Ammon's horn (tissue), 1 donor: ENCODE results near the gene BARX1.
"Not testable (repeated sequence)": the region's sequence is repeated elsewhere in the genome, so short reads cannot be mapped to it uniquely, and the experiment has no call there.

Experiments used
- DNase-seq: peaks from one replicate; pipeline ENCODE4 v3.0.0-alpha.2; 2016; ENCODE audit warnings: low spot score

BARX1 gene

GRCh38 chr9:93965830-93966577 lies 10.8 kb upstream of the BARX1 start:
- no peak for DNase-seq

GRCh38 chr9:93964685-93965084 lies 9.5 kb upstream of the BARX1 start:
- no peak for DNase-seq

GRCh38 chr9:93963969-93964368 lies 8.8 kb upstream of the BARX1 start:
- DNase-seq = no peak

- DNase-seq = not testable (repeated sequence)
Observed at GRCh38 chr9:93963489-93963888, 8.3 kb upstream of the BARX1 start.

- DNase-seq = peak; percentile 91
Observed at GRCh38 chr9:93962561-93963440, 7.6 kb upstream of the BARX1 start.

- DNase-seq = no peak
Observed at GRCh38 chr9:93962017-93962416, 6.9 kb upstream of the BARX1 start.

GRCh38 chr9:93960971-93961841 lies 6.1 kb upstream of the BARX1 start:
- DNase-seq = no peak

- DNase-seq = no peak
Observed at GRCh38 chr9:93960221-93960970, 5.2 kb upstream of the BARX1 start.

GRCh38 chr9:93959739-93960154 lies 4.6 kb upstream of the BARX1 start:
- no peak for DNase-seq

- no peak for DNase-seq
Observed at GRCh38 chr9:93958819-93959682, 3.9 kb upstream of the BARX1 start.

- DNase-seq = no peak
Observed at GRCh38 chr9:93958121-93958818, 3.1 kb upstream of the BARX1 start.

- no peak for DNase-seq
Observed at GRCh38 chr9:93955981-93956784, 1.0 kb upstream of the BARX1 start.

GRCh38 chr9:93954434-93955061 lies 607 bp downstream of the BARX1 start:
- DNase-seq = no peak

- no peak for DNase-seq
Observed at GRCh38 chr9:93953496-93954433, 1.4 kb downstream of the BARX1 start.

- DNase-seq = no peak
Observed at GRCh38 chr9:93952784-93953495, 2.2 kb downstream of the BARX1 start.

- DNase-seq = no peak
Observed at GRCh38 chr9:93952119-93952783, 2.9 kb downstream of the BARX1 start.
